ENCODE measurements around the gene LTB4R2. TPM values are rescaled to one million over a fixed set of nuclear protein-coding genes. Genes with fewer than 3 reads are reported as not detected.
A peak's percentile ranks its signal among the peaks of the same experiment; 100 is the strongest.

Gene LTB4R2
- total RNA-seq, 1 donor from 2014 or later = 9.4 TPM

DNA sequence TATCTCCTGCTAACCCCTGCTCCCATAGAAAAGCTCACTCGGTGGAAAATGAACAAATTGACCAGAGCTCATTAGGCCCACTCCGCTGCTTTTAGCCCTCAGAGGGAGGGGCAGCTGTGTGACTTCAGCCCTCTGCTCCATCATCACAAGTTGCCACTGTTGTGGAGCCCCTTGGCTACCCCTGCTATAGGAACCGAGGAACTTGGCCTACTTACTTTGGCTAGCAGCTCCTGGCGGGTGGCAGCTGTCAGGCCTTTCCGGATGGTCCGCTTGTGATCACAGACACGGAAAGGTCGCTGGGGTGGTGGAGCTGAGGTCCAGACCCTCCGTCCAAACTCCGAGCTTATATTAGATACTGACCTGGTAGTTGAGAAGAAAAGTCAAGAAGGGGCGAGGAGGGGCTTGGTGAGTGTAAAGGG, 2.8 kb upstream of the LTB4R2 start:
- Mint-ChIP-seq H3K27ac (ENCODE audit: unreplicated experiment) (no peak overlapping the region), H3K4me3 (no peak overlapping the region), H3K36me3 (ENCODE audit: low read depth) (peaks cover 3% of the 10 kb centered on the region), H3K9me3 (no peaks in the 10 kb centered on the region), H3K4me1 (peaks cover 5% of the 10 kb centered on the region), H3K27me3 (ENCODE audit: low read depth) (no peaks in the 10 kb centered on the region)
- no peak for DNase-seq (ENCODE audit: low read depth, low spot score)
- TF ChIP-seq, protein P1, sequence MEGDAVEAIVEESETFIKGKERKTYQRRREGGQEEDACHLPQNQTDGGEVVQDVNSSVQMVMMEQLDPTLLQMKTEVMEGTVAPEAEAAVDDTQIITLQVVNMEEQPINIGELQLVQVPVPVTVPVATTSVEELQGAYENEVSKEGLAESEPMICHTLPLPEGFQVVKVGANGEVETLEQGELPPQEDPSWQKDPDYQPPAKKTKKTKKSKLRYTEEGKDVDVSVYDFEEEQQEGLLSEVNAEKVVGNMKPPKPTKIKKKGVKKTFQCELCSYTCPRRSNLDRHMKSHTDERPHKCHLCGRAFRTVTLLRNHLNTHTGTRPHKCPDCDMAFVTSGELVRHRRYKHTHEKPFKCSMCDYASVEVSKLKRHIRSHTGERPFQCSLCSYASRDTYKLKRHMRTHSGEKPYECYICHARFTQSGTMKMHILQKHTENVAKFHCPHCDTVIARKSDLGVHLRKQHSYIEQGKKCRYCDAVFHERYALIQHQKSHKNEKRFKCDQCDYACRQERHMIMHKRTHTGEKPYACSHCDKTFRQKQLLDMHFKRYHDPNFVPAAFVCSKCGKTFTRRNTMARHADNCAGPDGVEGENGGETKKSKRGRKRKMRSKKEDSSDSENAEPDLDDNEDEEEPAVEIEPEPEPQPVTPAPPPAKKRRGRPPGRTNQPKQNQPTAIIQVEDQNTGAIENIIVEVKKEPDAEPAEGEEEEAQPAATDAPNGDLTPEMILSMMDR (conservative IDR thresholded peaks at IDR 0.05) = no peak

DNA sequence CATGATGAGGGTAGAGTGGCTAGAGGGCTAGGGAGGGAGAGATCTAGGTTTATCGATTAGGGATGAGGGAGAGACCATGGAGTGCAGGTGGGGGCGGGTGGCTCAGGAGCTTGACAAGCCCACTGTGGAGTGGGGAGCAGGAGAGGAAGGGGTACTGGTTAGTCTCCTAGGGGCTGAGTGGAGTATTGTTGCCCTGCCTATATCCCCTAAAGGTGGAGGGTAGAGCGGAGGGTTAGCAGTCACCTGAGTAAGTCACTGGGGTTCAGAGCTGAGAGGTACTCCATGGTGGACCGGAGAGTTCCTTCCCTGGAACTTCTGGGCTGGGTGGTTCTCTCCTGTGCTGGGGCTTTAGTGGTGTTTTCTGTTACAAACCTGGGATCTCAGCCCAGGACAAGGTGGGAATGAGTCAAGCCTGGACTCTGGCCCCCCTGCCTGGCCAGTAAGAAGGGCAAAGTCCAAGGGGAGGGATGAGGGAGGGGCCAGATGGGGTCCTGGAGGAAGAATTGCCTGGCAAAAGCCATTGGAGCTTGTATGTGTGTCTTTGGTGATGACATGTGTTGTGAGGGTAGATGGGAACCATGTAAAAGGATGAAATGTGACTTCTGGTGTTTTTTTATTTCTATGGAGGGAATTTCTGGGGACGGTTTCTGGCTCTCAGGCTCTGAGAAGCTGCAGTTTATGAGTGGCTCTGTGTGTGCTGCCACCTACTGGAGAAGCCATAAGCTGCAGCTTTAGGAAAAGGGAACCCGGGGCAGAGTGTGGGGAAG, 2.2 kb upstream of the LTB4R2 start, which contains the start of gene CIDEB:
CIDEB (minus strand) TSS at position 403 of the 767 bp plus-strand sequence; CDS start at position 284, 119 bp downstream.
- DNase-seq (ENCODE audit: low read depth, low spot score) = peak; percentile 71
- Mint-ChIP-seq H3K27ac (ENCODE audit: unreplicated experiment) (no peak within 1 kb of the TSS), H3K27me3 (ENCODE audit: low read depth) (no peaks in the 10 kb centered on the region), H3K36me3 (ENCODE audit: low read depth) (peaks cover 3% of the 10 kb centered on the region), H3K4me1 (peaks cover 5% of the 10 kb centered on the region), H3K9me3 (no peaks in the 10 kb centered on the region), H3K4me3 (peak within 1 kb of the TSS; percentile 38)
- TF ChIP-seq, protein P1 (conservative IDR thresholded peaks at IDR 0.05) = peak; percentile 91

DNA sequence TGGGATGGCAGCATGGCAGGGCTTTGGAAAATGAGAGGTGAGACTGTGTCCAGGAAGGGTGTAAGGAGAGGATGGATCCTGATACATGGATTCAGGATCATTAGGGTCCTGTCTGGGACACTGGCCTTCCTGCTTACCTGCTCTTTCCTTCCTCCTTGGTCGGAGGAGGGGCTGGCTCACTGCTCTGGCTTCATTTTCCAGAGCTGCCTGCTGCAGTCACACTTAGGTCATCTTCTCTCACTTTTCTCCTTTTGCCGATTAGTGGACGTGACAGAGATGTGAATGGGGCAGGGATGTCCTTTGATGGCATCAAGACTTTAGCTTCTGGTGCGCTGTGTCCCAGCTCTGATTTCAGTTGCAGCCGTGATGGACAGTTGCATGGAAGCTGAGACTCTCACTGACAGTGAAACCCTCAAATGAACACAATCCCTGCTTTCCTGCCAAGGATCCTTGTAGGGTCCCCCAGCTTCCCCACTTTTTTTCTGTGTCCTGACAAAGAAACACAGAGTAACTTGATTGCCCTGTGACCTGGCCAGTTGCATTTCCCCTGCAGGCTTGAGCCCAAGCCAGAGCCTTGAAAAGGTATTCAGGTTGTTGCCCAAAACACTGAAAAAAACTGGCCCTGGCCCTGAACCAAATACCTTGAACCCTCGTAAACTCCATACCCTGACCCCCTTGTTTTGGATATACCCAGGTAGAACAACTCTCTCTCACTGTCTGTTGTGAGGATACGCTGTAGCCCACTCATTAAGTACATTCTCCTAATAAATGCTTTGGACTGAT, 1.4 kb upstream of the LTB4R2 start:
- Mint-ChIP-seq H3K27ac (ENCODE audit: unreplicated experiment) (no peak overlapping the region), H3K4me3 (no peak overlapping the region), H3K9me3 (no peaks in the 10 kb centered on the region), H3K27me3 (ENCODE audit: low read depth) (no peaks in the 10 kb centered on the region), H3K4me1 (peaks cover 5% of the 10 kb centered on the region), H3K36me3 (ENCODE audit: low read depth) (peaks cover 3% of the 10 kb centered on the region)
- no peak for DNase-seq (ENCODE audit: low read depth, low spot score)
- TF ChIP-seq, protein P1 (conservative IDR thresholded peaks at IDR 0.05) = peak; percentile 17

DNA sequence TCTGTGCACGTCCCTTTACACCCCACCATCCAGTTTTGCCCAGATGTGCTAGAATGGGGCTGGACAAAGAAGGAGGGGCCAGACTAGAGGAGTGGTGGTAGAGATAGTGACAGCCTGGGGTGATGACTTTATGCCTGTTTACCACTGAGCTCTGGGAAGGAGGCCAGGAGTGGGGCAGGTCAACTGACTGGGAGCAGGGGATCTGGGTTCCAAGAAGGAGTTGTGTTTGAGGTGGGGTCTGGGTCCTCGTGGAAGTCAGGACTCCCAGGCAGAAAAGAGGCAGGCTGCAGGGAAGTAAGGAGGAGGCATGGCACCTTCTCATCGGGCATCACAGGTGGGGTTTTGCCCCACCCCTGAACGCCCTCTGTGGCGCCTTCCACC, 315 bp downstream of the LTB4R2 start:
- Mint-ChIP-seq H3K9me3 (no peaks in the 10 kb centered on the region), H3K27me3 (ENCODE audit: low read depth) (no peaks in the 10 kb centered on the region), H3K36me3 (ENCODE audit: low read depth) (peaks cover 3% of the 10 kb centered on the region), H3K27ac (ENCODE audit: unreplicated experiment) (peak overlapping the region; percentile 50), H3K4me3 (no peak overlapping the region), H3K4me1 (peaks cover 5% of the 10 kb centered on the region)
- DNase-seq (ENCODE audit: low read depth, low spot score) = no peak
- TF ChIP-seq, protein P1 (conservative IDR thresholded peaks at IDR 0.05) = no peak

DNA sequence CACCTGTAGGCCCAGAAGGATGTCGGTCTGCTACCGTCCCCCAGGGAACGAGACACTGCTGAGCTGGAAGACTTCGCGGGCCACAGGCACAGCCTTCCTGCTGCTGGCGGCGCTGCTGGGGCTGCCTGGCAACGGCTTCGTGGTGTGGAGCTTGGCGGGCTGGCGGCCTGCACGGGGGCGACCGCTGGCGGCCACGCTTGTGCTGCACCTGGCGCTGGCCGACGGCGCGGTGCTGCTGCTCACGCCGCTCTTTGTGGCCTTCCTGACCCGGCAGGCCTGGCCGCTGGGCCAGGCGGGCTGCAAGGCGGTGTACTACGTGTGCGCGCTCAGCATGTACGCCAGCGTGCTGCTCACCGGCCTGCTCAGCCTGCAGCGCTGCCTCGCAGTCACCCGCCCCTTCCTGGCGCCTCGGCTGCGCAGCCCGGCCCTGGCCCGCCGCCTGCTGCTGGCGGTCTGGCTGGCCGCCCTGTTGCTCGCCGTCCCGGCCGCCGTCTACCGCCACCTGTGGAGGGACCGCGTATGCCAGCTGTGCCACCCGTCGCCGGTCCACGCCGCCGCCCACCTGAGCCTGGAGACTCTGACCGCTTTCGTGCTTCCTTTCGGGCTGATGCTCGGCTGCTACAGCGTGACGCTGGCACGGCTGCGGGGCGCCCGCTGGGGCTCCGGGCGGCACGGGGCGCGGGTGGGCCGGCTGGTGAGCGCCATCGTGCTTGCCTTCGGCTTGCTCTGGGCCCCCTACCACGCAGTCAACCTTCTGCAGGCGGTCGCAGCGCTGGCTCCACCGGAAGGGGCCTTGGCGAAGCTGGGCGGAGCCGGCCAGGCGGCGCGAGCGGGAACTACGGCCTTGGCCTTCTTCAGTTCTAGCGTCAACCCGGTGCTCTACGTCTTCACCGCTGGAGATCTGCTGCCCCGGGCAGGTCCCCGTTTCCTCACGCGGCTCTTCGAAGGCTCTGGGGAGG, 985 bp downstream of the LTB4R2 start, which contains the start of gene LTB4R:
LTB4R (plus strand) TSS at position 857 of the 959 bp plus-strand sequence. CDS start 4,150 bp downstream, outside the sequence.
- no peaks in the 10 kb centered on the region for H3K27me3 Mint-ChIP-seq (ENCODE audit: low read depth)
- H3K4me3 Mint-ChIP-seq = no peak within 1 kb of the TSS
- H3K36me3 Mint-ChIP-seq (ENCODE audit: low read depth) = peaks cover 3% of the 10 kb centered on the region
- H3K27ac Mint-ChIP-seq (ENCODE audit: unreplicated experiment) = peak within 1 kb of the TSS; percentile 24
- TF ChIP-seq, protein P1 (conservative IDR thresholded peaks at IDR 0.05) = no peak
- no peaks in the 10 kb centered on the region for H3K9me3 Mint-ChIP-seq
- H3K4me1 Mint-ChIP-seq = peaks cover 5% of the 10 kb centered on the region
- DNase-seq (ENCODE audit: low read depth, low spot score) = no peak
